Measurements from ENCODE around the gene CNOT6.

DNA sequence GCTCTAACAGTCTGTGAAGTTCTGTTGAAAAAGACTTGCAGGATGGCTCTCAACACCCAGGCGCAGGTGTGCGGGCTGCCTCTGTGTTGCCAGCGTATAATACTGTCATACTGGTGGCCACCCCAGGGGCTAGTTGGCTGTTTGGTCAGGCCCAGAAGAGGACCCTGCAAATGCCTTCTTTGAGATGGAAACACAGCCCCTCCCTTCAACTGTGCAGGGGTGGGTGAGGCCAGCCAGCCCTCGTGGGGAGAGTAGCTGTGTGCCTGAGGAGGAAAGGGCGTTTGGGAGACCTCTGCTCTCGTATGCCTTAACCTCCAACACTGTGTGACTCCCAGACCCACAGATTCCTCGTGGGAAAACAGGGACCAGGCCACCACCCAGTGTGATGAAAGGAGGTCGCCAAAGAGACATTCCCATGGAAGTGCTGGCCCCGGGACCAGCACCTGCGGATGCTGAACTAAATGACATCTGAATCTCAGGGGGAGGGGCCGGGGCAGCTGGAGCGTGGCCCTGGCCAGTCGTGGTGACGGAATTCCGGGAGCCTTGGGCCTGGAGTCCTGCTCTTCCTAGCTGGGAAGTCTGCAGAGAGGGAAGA is 108.4 kb downstream of the CNOT6 start:
- TF ChIP-seq, protein P1, sequence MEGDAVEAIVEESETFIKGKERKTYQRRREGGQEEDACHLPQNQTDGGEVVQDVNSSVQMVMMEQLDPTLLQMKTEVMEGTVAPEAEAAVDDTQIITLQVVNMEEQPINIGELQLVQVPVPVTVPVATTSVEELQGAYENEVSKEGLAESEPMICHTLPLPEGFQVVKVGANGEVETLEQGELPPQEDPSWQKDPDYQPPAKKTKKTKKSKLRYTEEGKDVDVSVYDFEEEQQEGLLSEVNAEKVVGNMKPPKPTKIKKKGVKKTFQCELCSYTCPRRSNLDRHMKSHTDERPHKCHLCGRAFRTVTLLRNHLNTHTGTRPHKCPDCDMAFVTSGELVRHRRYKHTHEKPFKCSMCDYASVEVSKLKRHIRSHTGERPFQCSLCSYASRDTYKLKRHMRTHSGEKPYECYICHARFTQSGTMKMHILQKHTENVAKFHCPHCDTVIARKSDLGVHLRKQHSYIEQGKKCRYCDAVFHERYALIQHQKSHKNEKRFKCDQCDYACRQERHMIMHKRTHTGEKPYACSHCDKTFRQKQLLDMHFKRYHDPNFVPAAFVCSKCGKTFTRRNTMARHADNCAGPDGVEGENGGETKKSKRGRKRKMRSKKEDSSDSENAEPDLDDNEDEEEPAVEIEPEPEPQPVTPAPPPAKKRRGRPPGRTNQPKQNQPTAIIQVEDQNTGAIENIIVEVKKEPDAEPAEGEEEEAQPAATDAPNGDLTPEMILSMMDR (conservative IDR thresholded peaks at IDR 0.05; ENCODE audit: low read depth, low read length), result no peak
- TF ChIP-seq EZH2 (IDR thresholded peaks at IDR 0.05; ENCODE audit: borderline replicate concordance, low read depth, low read length, poor library complexity, severe bottlenecking), result no peak
